Epidermal melanocyte (primary cell): ENCODE results near the gene FUZ.

Experiments used
- DNase-seq: peaks from one replicate; pipeline ENCODE4 v3.0.0; 2011; ENCODE audit warnings: low spot score; ENCODE audit not compliant: insufficient read length

Gene FUZ

GRCh38 chr19:49786376-49786820, 26.7 kb downstream of the FUZ start:
- no peak for DNase-seq

GRCh38 chr19:49782515-49782914, 30.6 kb downstream of the FUZ start:
- DNase-seq = no peak

- DNase-seq = no peak
Observed at GRCh38 chr19:49781394-49781793, 31.7 kb downstream of the FUZ start.

GRCh38 chr19:49780861-49781260, 32.2 kb downstream of the FUZ start:
- DNase-seq = no peak

GRCh38 chr19:49779731-49780555, 33.1 kb downstream of the FUZ start:
- no peak for DNase-seq

GRCh38 chr19:49776371-49776764, 36.7 kb downstream of the FUZ start:
- no peak for DNase-seq

- no peak for DNase-seq
Observed at GRCh38 chr19:49775742-49776370, 37.2 kb downstream of the FUZ start.

- DNase-seq = no peak
Observed at GRCh38 chr19:49774969-49775368, 38.1 kb downstream of the FUZ start.

- DNase-seq = no peak
Observed at GRCh38 chr19:49773663-49774350, 39.3 kb downstream of the FUZ start.

GRCh38 chr19:49772850-49773432, 40.2 kb downstream of the FUZ start:
- DNase-seq = no peak

GRCh38 chr19:49771674-49772139, 41.4 kb downstream of the FUZ start:
- no peak for DNase-seq

- DNase-seq = no peak
Observed at GRCh38 chr19:49770529-49770928, 42.6 kb downstream of the FUZ start.

- no peak for DNase-seq
Observed at GRCh38 chr19:49767967-49768581, 45.0 kb downstream of the FUZ start.

GRCh38 chr19:49767381-49767780, 45.7 kb downstream of the FUZ start:
- no peak for DNase-seq

GRCh38 chr19:49766930-49767299, 46.2 kb downstream of the FUZ start, which contains the start of gene AP2A1:
TSS of gene AP2A1 (plus strand) at chr19:49767001. CDS start at chr19:49767134, 133 bp downstream.
- no peak for DNase-seq

- DNase-seq = peak; percentile 98
Observed at GRCh38 chr19:49766007-49766929, 46.8 kb downstream of the FUZ start.

GRCh38 chr19:49764341-49764740, 48.8 kb downstream of the FUZ start:
- no peak for DNase-seq

GRCh38 chr19:49763230-49763629, 49.9 kb downstream of the FUZ start, which contains the start of gene TSKS:
TSS of gene TSKS (minus strand) at chr19:49763306. CDS start at chr19:49763247, 59 bp downstream.
- DNase-seq = no peak

- DNase-seq = no peak
Observed at GRCh38 chr19:49761625-49762311, 51.3 kb downstream of the FUZ start.

GRCh38 chr19:49761249-49761624, 51.9 kb downstream of the FUZ start:
- no peak for DNase-seq
